ENCODE measurements around the gene ZBTB45.
"Not testable (repeated sequence)": the region's sequence is repeated elsewhere in the genome, so short reads cannot be mapped to it uniquely, and the experiment has no call there.

The ZBTB45 gene

GRCh38 chr19:58510084-58510862, 9.3 kb downstream of the ZBTB45 start:
- no peak for DNase-seq (ENCODE audit: low read depth)

GRCh38 chr19:58509731-58510083, 9.9 kb downstream of the ZBTB45 start:
- no peak for DNase-seq (ENCODE audit: low read depth)

GRCh38 chr19:58507602-58508223, 11.9 kb downstream of the ZBTB45 start:
- DNase-seq (ENCODE audit: low read depth) = not testable (repeated sequence)

- no peak for DNase-seq (ENCODE audit: low read depth)
These were observed 19.4 kb downstream of the ZBTB45 start for GRCh38 chr19:58500242-58500641.

GRCh38 chr19:58499021-58499927, 20.3 kb downstream of the ZBTB45 start:
- DNase-seq (ENCODE audit: low read depth) = peak; percentile 87

- no peak for DNase-seq (ENCODE audit: low read depth)
These were observed 21.1 kb downstream of the ZBTB45 start for GRCh38 chr19:58498316-58499020.

GRCh38 chr19:58497634-58498170, 21.9 kb downstream of the ZBTB45 start:
- DNase-seq (ENCODE audit: low read depth) = no peak

- no peak for DNase-seq (ENCODE audit: low read depth)
These were observed 27.3 kb downstream of the ZBTB45 start for GRCh38 chr19:58492265-58492664.

GRCh38 chr19:58491393-58491792, 28.2 kb downstream of the ZBTB45 start:
- no peak for DNase-seq (ENCODE audit: low read depth)

- DNase-seq (ENCODE audit: low read depth) = not testable (repeated sequence)
These were observed 35.3 kb downstream of the ZBTB45 start for GRCh38 chr19:58484349-58484748.

GRCh38 chr19:58483776-58484175, 35.8 kb downstream of the ZBTB45 start:
- no peak for DNase-seq (ENCODE audit: low read depth)

- DNase-seq (ENCODE audit: low read depth) = no peak
These were observed 37.2 kb downstream of the ZBTB45 start for GRCh38 chr19:58482372-58482771.

- DNase-seq (ENCODE audit: low read depth) = no peak
These were observed 38.8 kb downstream of the ZBTB45 start for GRCh38 chr19:58480831-58481230.

- DNase-seq (ENCODE audit: low read depth) = no peak
These were observed 39.2 kb downstream of the ZBTB45 start for GRCh38 chr19:58480481-58480830.

GRCh38 chr19:58479736-58480480, 39.7 kb downstream of the ZBTB45 start:
- DNase-seq (ENCODE audit: low read depth) = no peak

GRCh38 chr19:58479303-58479702, 40.3 kb downstream of the ZBTB45 start:
- DNase-seq (ENCODE audit: low read depth) = no peak

- DNase-seq (ENCODE audit: low read depth) = no peak
These were observed 41.7 kb downstream of the ZBTB45 start for GRCh38 chr19:58477871-58478270.

- DNase-seq (ENCODE audit: low read depth) = no peak
These were observed 42.5 kb downstream of the ZBTB45 start for GRCh38 chr19:58477130-58477529.

- no peak for DNase-seq (ENCODE audit: low read depth)
These were observed 43.1 kb downstream of the ZBTB45 start for GRCh38 chr19:58476498-58477015.

GRCh38 chr19:58475714-58476497, 43.7 kb downstream of the ZBTB45 start, which contains the start of gene ZNF446:
Gene ZNF446 (plus strand): TSS chr19:58476352. CDS start chr19:58477219, 867 bp downstream.
- DNase-seq (ENCODE audit: low read depth) = peak; percentile 95

Measured in T-helper 22 cell (primary cell).